IMR-90 (cell line): ENCODE results near the gene FGF7. TPM values are rescaled to one million over a fixed set of nuclear protein-coding genes. Genes with fewer than 3 reads are reported as not detected.

Experiments
- ATAC-seq: fragments of 200-7000 bp; cut with Tn5 transposase; 2 replicates; pipeline ENCODE4 v1.9.1; 2020; ENCODE audit warnings: low read depth, mild to moderate bottlenecking, moderate library complexity
- BruUV-seq: library from RNA; stranded (reverse); fragments of 400-500 nt; replicated peaks from 2 replicates; lab custom pipeline; 2021; lab: Mats Ljungman, UMichigan
- CTCF ChIA-PET: fragments of 300-600 bp; formaldehyde crosslinking; extraction: SDS; loops from one replicate; lab custom pipeline; 2021; ENCODE audit warnings: antibody characterized with exemption; lab: Yijun Ruan, JAX
- POLR2A ChIA-PET: fragments of 300-600 bp; sonication (Branson Sonifier 250); formaldehyde crosslinking; loops from one replicate; lab custom pipeline; 2022; ENCODE audit warnings: antibody characterized with exemption; ENCODE audit not compliant: unreplicated experiment; lab: Charles Lee
- DNase-seq: peaks from one replicate; pipeline ENCODE4 v3.0.0; 2013
- H2AFZ ChIP-seq: replicated peaks from 2 replicates; pipeline ENCODE3; 2013; ENCODE audit warnings: low read length, mild to moderate bottlenecking; ENCODE audit not compliant: poor library complexity
- H2AK5ac ChIP-seq: 2 replicates; pipeline ENCODE4 v1.6.1; 2013; ENCODE audit warnings: low read depth, low read length, inconsistent platforms
- H2AK9ac ChIP-seq: replicated peaks from 2 replicates; pipeline ENCODE3; 2013; ENCODE audit warnings: mild to moderate bottlenecking, low read depth, low read length, moderate library complexity; ENCODE audit not compliant: poor library complexity
- H2BK120ac ChIP-seq: 2 replicates; pipeline ENCODE4 v1.6.1; 2013; ENCODE audit warnings: low read depth, low read length, inconsistent platforms
- H2BK15ac ChIP-seq: 3 replicates; pipeline ENCODE4 v1.6.1; 2013; ENCODE audit warnings: low read depth, low read length, inconsistent platforms
- H2BK20ac ChIP-seq: 2 replicates; pipeline ENCODE4 v1.6.1; 2013; ENCODE audit warnings: low read depth, mild to moderate bottlenecking, inconsistent platforms, low read length, moderate library complexity
- H2BK5ac ChIP-seq: 2 replicates; pipeline ENCODE4 v1.6.1; 2013; ENCODE audit warnings: mild to moderate bottlenecking, low read depth, low read length, inconsistent platforms; ENCODE audit not compliant: poor library complexity, severe bottlenecking
- H3K14ac ChIP-seq: replicated peaks from 2 replicates; pipeline ENCODE4 v1.6.1; 2013; ENCODE audit warnings: low read depth, low read length, inconsistent platforms
- H3K18ac ChIP-seq: 2 replicates; pipeline ENCODE4 v1.6.1; 2013; ENCODE audit warnings: low read depth, low read length, control low read depth
- H3K23ac ChIP-seq: 2 replicates; pipeline ENCODE4 v1.6.1; 2013; ENCODE audit warnings: low read depth, low read length, inconsistent platforms
- H3K27ac ChIP-seq: 2 replicates; pipeline ENCODE4 v1.5.1; 2013; ENCODE audit warnings: mild to moderate bottlenecking, control low read depth, low read length; ENCODE audit not compliant: insufficient read depth
- H3K27me3 ChIP-seq: 2 replicates; pipeline ENCODE4 v1.6.1; 2013; ENCODE audit warnings: low read length; ENCODE audit not compliant: control insufficient read depth, insufficient read depth
- H3K36me3 ChIP-seq: 2 replicates; pipeline ENCODE4 v1.6.1; 2013; ENCODE audit warnings: low read length, mixed read lengths; ENCODE audit not compliant: control insufficient read depth, insufficient read depth
- H3K4ac ChIP-seq: 2 replicates; pipeline ENCODE4 v1.6.1; 2013; ENCODE audit warnings: low read depth, low read length, inconsistent platforms
- H3K4me1 ChIP-seq: 2 replicates; pipeline ENCODE4 v1.6.1; 2013; ENCODE audit warnings: low read length, mixed read lengths; ENCODE audit not compliant: control insufficient read depth, insufficient read depth
- H3K4me2 ChIP-seq: 2 replicates; pipeline ENCODE4 v1.6.1; 2013; ENCODE audit warnings: low read depth, mild to moderate bottlenecking, control low read depth, low read length, moderate library complexity
- H3K4me3 ChIP-seq: 2 replicates; pipeline ENCODE4 v1.5.1; 2013; ENCODE audit warnings: low read depth, mild to moderate bottlenecking, control low read depth, low read length, moderate library complexity; ENCODE audit not compliant: insufficient read depth
- H3K56ac ChIP-seq: 2 replicates; pipeline ENCODE4 v1.6.1; 2013; ENCODE audit warnings: low read length, inconsistent platforms; ENCODE audit not compliant: insufficient read depth; ENCODE audit errors: extremely low read depth
- H3K79me1 ChIP-seq, 2 experiments: 2 replicates each; pipeline ENCODE4 v1.6.1; 2013; ENCODE audit warnings: low read length in 2 of 2, inconsistent platforms in 1 of 2, low read depth in 1 of 2
- H3K9ac ChIP-seq: 2 replicates; pipeline ENCODE4 v1.6.1; 2013; ENCODE audit warnings: low read depth, low read length, control low read depth
- H3K9me1 ChIP-seq: 2 replicates; pipeline ENCODE4 v1.6.1; 2013; ENCODE audit warnings: low read length, inconsistent platforms; ENCODE audit not compliant: insufficient read depth
- H3K9me3 ChIP-seq: 2 replicates; pipeline ENCODE4 v1.6.1; 2013; ENCODE audit warnings: low read length; ENCODE audit not compliant: control insufficient read depth, insufficient read depth
- H4K20me1 ChIP-seq: 2 replicates; pipeline ENCODE4 v1.6.1; 2013; ENCODE audit warnings: low read length, inconsistent platforms; ENCODE audit not compliant: insufficient read depth
- H4K5ac ChIP-seq: 2 replicates; pipeline ENCODE4 v1.6.1; 2013; ENCODE audit warnings: mild to moderate bottlenecking, low read depth, low read length, control low read depth
- H4K8ac ChIP-seq, 2 experiments: 2 replicates each; pipeline ENCODE4 v1.6.1; 2013; ENCODE audit warnings: low read depth in 2 of 2, low read length in 2 of 2, control low read depth in 1 of 2, inconsistent platforms in 1 of 2
- H4K91ac ChIP-seq: 2 replicates; pipeline ENCODE4 v1.6.1; 2013; ENCODE audit warnings: low read depth, low read length, inconsistent platforms; ENCODE audit not compliant: insufficient read depth
- BHLHE40 ChIP-seq: fragments of 150-350 bp; IDR thresholded peaks from 2 replicates; pipeline ENCODE4 v1.6.1; 2016; ENCODE audit warnings: mild to moderate bottlenecking, low read depth, low read length
- CEBPB ChIP-seq: IDR thresholded peaks from 2 replicates; pipeline ENCODE4 v1.6.1; 2012; ENCODE audit warnings: low read depth, low read length, improper control_type of control experiment
- FOS ChIP-seq: fragments of 150-350 bp; IDR thresholded peaks from 2 replicates; pipeline ENCODE4 v1.6.1; 2016; ENCODE audit warnings: low read depth, low read length
- MAFK ChIP-seq: IDR thresholded peaks from 2 replicates; pipeline ENCODE4 v1.6.1; 2012; ENCODE audit warnings: low read depth, low read length, improper control_type of control experiment
- POLR2A ChIP-seq: IDR thresholded peaks from 2 replicates; pipeline ENCODE4 v1.6.1; 2012; ENCODE audit warnings: mild to moderate bottlenecking, low read depth, low read length
- RAD21 ChIP-seq: IDR thresholded peaks from 2 replicates; pipeline ENCODE4 v1.6.1; 2012; ENCODE audit warnings: low read length, improper control_type of control experiment
- WGBS, 2 experiments: methylation state at CpG; one replicate each; pipeline versions ENCODE4 v1.1.5 to v1.1.7; 2013; ENCODE audit warnings: missing lambda C conversion rate in 2 of 2; ENCODE audit not compliant: insufficient read length in 1 of 2; ENCODE audit errors: extremely low coverage in 2 of 2; 5-methylcytosine and 5-hydroxymethylcytosine counted together
- dilution Hi-C: fragments of 300-500 bp; cut with HindIII; formaldehyde crosslinking; loops from one replicate; pipeline ENCODE4 v1.14.3; 2018; ENCODE audit warnings: low sequenced_read_pairs; ENCODE audit not compliant: unreplicated experiment
- in situ Hi-C: fragments of 300-500 bp; cut with MboI; formaldehyde crosslinking; loops from 3 replicates; pipeline ENCODE4 v1.14.3; 2019; ENCODE audit warnings: low sequenced_read_pairs, inconsistent platforms, mixed read lengths
- intact Hi-C: fragments of 100-400 bp; cut with micrococcal nuclease; formaldehyde crosslinking; loops from 2 replicates; pipeline ENCODE4 v1.10.0; 2022
- polyA plus RNA-seq, 3 experiments: library from polyadenylated mRNA; depleted of rRNA; stranded (reverse); fragments of >200 nt; gene quantifications; 2 replicates each; pipeline ENCODE4 v1.2.3, GENCODE V29; 2012; ENCODE audit warnings: low replicate concordance in 1 of 3
- total RNA-seq: library from RNA; depleted of rRNA; stranded (reverse); fragments of >200 nt; gene quantifications from 2 replicates; pipeline ENCODE4 v1.2.3, GENCODE V29; 2012

Gene FGF7
- total and polyA plus RNA-seq, 2 of the 4 experiments (the other 2 are of a cell fraction): 27.3 to 34.8 TPM

DNA sequence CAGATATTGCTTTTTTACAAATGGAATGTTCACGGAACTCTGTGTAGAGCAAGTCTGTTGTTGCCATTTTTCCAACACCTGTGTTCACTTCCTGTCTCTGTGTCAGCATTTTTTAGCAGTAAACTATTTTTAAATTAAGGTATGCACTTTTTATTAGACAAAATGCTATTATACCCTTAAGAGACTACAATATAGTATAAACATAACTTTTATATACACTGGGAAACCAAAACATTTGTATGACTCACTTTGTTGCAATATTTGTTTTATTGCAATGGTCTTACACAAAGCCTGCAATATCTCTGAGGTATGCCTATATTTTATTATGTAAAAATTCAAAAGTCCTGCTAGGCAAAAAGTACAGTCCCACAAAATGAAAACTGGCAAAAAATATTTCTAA is 39.8 kb upstream of the FGF7 start:
- ATAC-seq: peak; percentile 82
- no peak overlapping the region for H2AK5ac ChIP-seq
- intact Hi-C loops: no loop called here

More for the DNA sequence above, 39.8 kb upstream of the FGF7 start:
- Histone ChIP-seq H3K9me3 (no peaks in the 10 kb centered on the region), H2BK20ac (0 out of 2 replicates have a peak overlapping the region, but pooled peaks have one; percentile 24), H2BK15ac (no peak overlapping the region), H4K20me1 (no peaks in the 10 kb centered on the region), H3K14ac (no peak overlapping the region), H3K4ac (no peak overlapping the region), H3K27me3 (no peaks in the 10 kb centered on the region), H3K4me3 (no peak overlapping the region), H3K23ac (no peak overlapping the region), H3K27ac (peak overlapping the region; percentile 46; the same call in 1 of the 2 replicates), H4K5ac (peak overlapping the region; percentile 48; the same call in 1 of the 2 replicates), H3K79me1 (no peaks in the 10 kb centered on the region), H2BK120ac (no peak overlapping the region), H4K8ac (no peak overlapping the region), H2AFZ (no peak overlapping the region), H2BK5ac (peak overlapping the region; percentile 37), H3K4me2 (peak overlapping the region; percentile 74; the same call in 1 of the 2 replicates), H3K56ac (no peak overlapping the region), H3K18ac (peak overlapping the region; percentile 47; the same call in 1 of the 2 replicates), H3K36me3 (no peaks in the 10 kb centered on the region), H3K4me1 (peaks cover 5% of the 10 kb centered on the region), H3K9ac (no peak overlapping the region), H4K91ac (no peak overlapping the region), H3K9me1 (no peaks in the 10 kb centered on the region; the same call in 1 of the 2 replicates), H2AK9ac (no peak overlapping the region)
- ChIA-PET POLR2A (no interaction called here), CTCF (no interaction called here)
- dilution Hi-C loops: no loop called here
- in situ Hi-C loops: no loop called here
- peak; percentile 88 for TF ChIP-seq CEBPB
- TF ChIP-seq FOS: peak; percentile 72; the same call in 1 of the 2 replicates
- no peak for TF ChIP-seq BHLHE40
- TF ChIP-seq RAD21: no peak
- TF ChIP-seq MAFK: peak; percentile 59; the same call in 1 of the 2 replicates
- TF ChIP-seq POLR2A: no peak
- WGBS, 2 experiments: no CpG with 5 or more reads among the region's 1 CpG
- no TSS peak for BruUV-seq
- DNase-seq: peak; percentile 75
